ENCODE measurements around the gene APMAP. TPM values are rescaled to one million over a fixed set of nuclear protein-coding genes. Genes with fewer than 3 reads are reported as not detected.

APMAP gene
- total and polyA plus RNA-seq, 7 donors, result 9.6 to 55.8 (median 25.7) TPM

- DNase-seq, result peak; percentile 32
- no peaks in the 10 kb centered on the region for H3K4me1 ChIP-seq
- TF ChIP-seq, protein P1, sequence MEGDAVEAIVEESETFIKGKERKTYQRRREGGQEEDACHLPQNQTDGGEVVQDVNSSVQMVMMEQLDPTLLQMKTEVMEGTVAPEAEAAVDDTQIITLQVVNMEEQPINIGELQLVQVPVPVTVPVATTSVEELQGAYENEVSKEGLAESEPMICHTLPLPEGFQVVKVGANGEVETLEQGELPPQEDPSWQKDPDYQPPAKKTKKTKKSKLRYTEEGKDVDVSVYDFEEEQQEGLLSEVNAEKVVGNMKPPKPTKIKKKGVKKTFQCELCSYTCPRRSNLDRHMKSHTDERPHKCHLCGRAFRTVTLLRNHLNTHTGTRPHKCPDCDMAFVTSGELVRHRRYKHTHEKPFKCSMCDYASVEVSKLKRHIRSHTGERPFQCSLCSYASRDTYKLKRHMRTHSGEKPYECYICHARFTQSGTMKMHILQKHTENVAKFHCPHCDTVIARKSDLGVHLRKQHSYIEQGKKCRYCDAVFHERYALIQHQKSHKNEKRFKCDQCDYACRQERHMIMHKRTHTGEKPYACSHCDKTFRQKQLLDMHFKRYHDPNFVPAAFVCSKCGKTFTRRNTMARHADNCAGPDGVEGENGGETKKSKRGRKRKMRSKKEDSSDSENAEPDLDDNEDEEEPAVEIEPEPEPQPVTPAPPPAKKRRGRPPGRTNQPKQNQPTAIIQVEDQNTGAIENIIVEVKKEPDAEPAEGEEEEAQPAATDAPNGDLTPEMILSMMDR (IDR thresholded peaks at IDR 0.05), result no peak
- TF ChIP-seq POLR2A (IDR thresholded peaks at IDR 0.05) (no peak), EP300 (IDR thresholded peaks at IDR 0.05) (no peak), POLR2AphosphoS5 (IDR thresholded peaks at IDR 0.05) (no peak)
- H3K27me3 ChIP-seq, result no peaks in the 10 kb centered on the region
- H3K36me3 ChIP-seq, result peaks cover 17 to 93% (median 60%) of the 10 kb centered on the region in 4 donors
- H3K4me3 ChIP-seq, result no peak overlapping the region
- H3K27ac ChIP-seq, result no peak overlapping the region
- no peaks in the 10 kb centered on the region for H3K9me3 ChIP-seq
- intact Hi-C loops (cut with DNase I), result no loop called here
- 91 to 92% methylated on average over 9 of the region's 9 CpGs for WGBS, 2 donors
Observed at GRCh38 chr20:24964506-24964840, 28.1 kb downstream of the APMAP start.

- H3K27me3 ChIP-seq, result no peaks in the 10 kb centered on the region
- H3K27ac ChIP-seq, result no peak overlapping the region
- intact Hi-C loops (cut with DNase I), result no loop called here
- no peak overlapping the region for H3K4me3 ChIP-seq
- 97% methylated on average over 21 of the region's 21 CpGs for WGBS, 2 donors
- TF ChIP-seq EP300 (IDR thresholded peaks at IDR 0.05), result no peak
- TF ChIP-seq POLR2A (IDR thresholded peaks at IDR 0.05), result no peak
- TF ChIP-seq, protein P1 (IDR thresholded peaks at IDR 0.05), result no peak
- no peak for TF ChIP-seq POLR2AphosphoS5 (IDR thresholded peaks at IDR 0.05)
- H3K4me1 ChIP-seq, result no peaks in the 10 kb centered on the region
- H3K9me3 ChIP-seq, result no peaks in the 10 kb centered on the region
- H3K36me3 ChIP-seq, result peaks cover 17 to 93% (median 55%) of the 10 kb centered on the region in 4 donors
- peak; percentile 46 for DNase-seq
Observed at GRCh38 chr20:24963672-24964505, 28.7 kb downstream of the APMAP start.

GRCh38 chr20:24962510-24962909, 30.0 kb downstream of the APMAP start:
- 93% methylated on average over 6 of the region's 6 CpGs for WGBS, 2 donors
- DNase-seq, result peak; percentile 24
- no peak overlapping the region for H3K27ac ChIP-seq
- H3K9me3 ChIP-seq, result no peaks in the 10 kb centered on the region
- H3K4me3 ChIP-seq, result no peak overlapping the region
- TF ChIP-seq, protein P1 (IDR thresholded peaks at IDR 0.05), result no peak
- TF ChIP-seq POLR2AphosphoS5 (IDR thresholded peaks at IDR 0.05) (no peak), EP300 (IDR thresholded peaks at IDR 0.05) (no peak), POLR2A (IDR thresholded peaks at IDR 0.05) (no peak)
- no peaks in the 10 kb centered on the region for H3K4me1 ChIP-seq
- intact Hi-C loops (cut with DNase I), result no loop called here
- H3K36me3 ChIP-seq, result peaks cover 17 to 93% (median 56%) of the 10 kb centered on the region in 4 donors
- H3K27me3 ChIP-seq, result no peaks in the 10 kb centered on the region

DNA sequence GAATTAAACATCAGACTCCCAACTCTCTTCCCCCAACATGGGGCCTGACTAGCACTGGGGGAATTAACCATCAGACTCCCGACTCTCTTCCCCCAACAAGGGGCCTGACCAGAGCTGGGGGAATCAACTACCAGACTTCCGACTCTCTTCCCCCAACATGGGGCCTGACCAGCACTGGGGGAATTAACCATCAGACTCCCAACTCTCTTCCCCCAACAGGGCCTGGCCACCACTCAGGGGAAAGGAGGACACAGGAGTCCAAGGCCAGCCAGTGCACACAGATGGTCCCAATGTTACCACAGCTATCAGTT, 30.4 kb downstream of the APMAP start:
- no peaks in the 10 kb centered on the region for H3K9me3 ChIP-seq
- no peak overlapping the region for H3K27ac ChIP-seq
- 94 to 95% methylated on average over 2 of the region's 2 CpGs for WGBS, 2 donors
- DNase-seq, result peak; percentile 14
- no peak overlapping the region for H3K4me3 ChIP-seq
- H3K4me1 ChIP-seq, result no peaks in the 10 kb centered on the region
- H3K27me3 ChIP-seq, result no peaks in the 10 kb centered on the region
- intact Hi-C loops (cut with DNase I), result no loop called here
- TF ChIP-seq POLR2AphosphoS5 (IDR thresholded peaks at IDR 0.05) (no peak), POLR2A (IDR thresholded peaks at IDR 0.05) (no peak), EP300 (IDR thresholded peaks at IDR 0.05) (no peak)
- TF ChIP-seq, protein P1 (IDR thresholded peaks at IDR 0.05), result no peak
- peaks cover 17 to 93% (median 55%) of the 10 kb centered on the region in 4 donors for H3K36me3 ChIP-seq
